Measurements from ENCODE around the gene CTPS2.

DNA sequence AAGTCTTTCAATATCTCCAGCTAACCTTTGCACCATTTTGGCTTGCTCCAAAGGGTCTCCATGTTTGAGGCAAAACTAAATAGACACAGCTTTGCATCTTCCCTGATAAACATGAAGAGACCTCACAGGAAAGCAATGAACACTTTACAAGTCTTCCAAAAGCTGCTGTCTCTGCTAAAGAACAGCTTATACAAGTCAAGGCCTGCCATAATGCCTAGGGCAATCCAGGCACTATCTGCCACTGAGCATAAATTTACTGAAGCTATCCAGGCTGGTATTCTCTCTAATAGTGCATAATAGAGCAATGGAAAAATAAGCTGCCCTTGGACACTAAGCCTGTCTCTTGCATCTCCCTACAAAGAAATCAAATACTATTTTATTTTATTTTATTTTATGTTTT is 122.6 kb downstream of the CTPS2 start:
- TF ChIP-seq, protein P1, sequence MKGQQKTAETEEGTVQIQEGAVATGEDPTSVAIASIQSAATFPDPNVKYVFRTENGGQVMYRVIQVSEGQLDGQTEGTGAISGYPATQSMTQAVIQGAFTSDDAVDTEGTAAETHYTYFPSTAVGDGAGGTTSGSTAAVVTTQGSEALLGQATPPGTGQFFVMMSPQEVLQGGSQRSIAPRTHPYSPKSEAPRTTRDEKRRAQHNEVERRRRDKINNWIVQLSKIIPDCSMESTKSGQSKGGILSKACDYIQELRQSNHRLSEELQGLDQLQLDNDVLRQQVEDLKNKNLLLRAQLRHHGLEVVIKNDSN (IDR thresholded peaks at IDR 0.05; ENCODE audit: borderline replicate concordance, low read depth) = no peak
- TF ChIP-seq, protein P2, sequence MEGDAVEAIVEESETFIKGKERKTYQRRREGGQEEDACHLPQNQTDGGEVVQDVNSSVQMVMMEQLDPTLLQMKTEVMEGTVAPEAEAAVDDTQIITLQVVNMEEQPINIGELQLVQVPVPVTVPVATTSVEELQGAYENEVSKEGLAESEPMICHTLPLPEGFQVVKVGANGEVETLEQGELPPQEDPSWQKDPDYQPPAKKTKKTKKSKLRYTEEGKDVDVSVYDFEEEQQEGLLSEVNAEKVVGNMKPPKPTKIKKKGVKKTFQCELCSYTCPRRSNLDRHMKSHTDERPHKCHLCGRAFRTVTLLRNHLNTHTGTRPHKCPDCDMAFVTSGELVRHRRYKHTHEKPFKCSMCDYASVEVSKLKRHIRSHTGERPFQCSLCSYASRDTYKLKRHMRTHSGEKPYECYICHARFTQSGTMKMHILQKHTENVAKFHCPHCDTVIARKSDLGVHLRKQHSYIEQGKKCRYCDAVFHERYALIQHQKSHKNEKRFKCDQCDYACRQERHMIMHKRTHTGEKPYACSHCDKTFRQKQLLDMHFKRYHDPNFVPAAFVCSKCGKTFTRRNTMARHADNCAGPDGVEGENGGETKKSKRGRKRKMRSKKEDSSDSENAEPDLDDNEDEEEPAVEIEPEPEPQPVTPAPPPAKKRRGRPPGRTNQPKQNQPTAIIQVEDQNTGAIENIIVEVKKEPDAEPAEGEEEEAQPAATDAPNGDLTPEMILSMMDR (IDR thresholded peaks at IDR 0.05) = no peak
- TF ChIP-seq, protein P3, sequence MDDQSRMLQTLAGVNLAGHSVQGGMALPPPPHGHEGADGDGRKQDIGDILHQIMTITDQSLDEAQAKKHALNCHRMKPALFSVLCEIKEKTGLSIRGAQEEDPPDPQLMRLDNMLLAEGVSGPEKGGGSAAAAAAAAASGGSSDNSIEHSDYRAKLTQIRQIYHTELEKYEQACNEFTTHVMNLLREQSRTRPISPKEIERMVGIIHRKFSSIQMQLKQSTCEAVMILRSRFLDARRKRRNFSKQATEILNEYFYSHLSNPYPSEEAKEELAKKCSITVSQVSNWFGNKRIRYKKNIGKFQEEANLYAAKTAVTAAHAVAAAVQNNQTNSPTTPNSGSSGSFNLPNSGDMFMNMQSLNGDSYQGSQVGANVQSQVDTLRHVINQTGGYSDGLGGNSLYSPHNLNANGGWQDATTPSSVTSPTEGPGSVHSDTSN (IDR thresholded peaks at IDR 0.05) = no peak
- TF ChIP-seq GABPA (IDR thresholded peaks at IDR 0.05; ENCODE audit: low read depth) (no peak), MXI1 (IDR thresholded peaks at IDR 0.05; ENCODE audit: low read depth, low read length) (no peak), YY1 (IDR thresholded peaks at IDR 0.05; ENCODE audit: low read depth) (no peak)

Data from SK-N-SH (cell line).